Activated T-cell treated with anti-CD3 and anti-CD28 coated beads for 48 hours (primary cell): ENCODE data around the gene CPLX1.
"Not testable (repeated sequence)": the region's sequence is repeated elsewhere in the genome, so short reads cannot be mapped to it uniquely, and the experiment has no call there.

ENCODE experiments used
- DNase-seq: peaks from one replicate; pipeline ENCODE4 v3.0.0-alpha.2; 2020; ENCODE audit warnings: low read depth

CPLX1 gene

GRCh38 chr4:819401-820229 is 6.3 kb downstream of the CPLX1 start:
- no peak for DNase-seq

- DNase-seq, result no peak
These were observed 7.6 kb downstream of the CPLX1 start for GRCh38 chr4:818106-818921.

- no peak for DNase-seq
These were observed 10.3 kb downstream of the CPLX1 start for GRCh38 chr4:815464-816146.

- DNase-seq, result no peak
These were observed 11.5 kb downstream of the CPLX1 start for GRCh38 chr4:814312-814850.

GRCh38 chr4:813900-814299 is 12.0 kb downstream of the CPLX1 start:
- DNase-seq, result no peak

- DNase-seq, result no peak
These were observed 16.9 kb downstream of the CPLX1 start for GRCh38 chr4:808860-809570.

GRCh38 chr4:807792-808191 is 18.1 kb downstream of the CPLX1 start:
- no peak for DNase-seq

- not testable (repeated sequence) for DNase-seq
These were observed 18.9 kb downstream of the CPLX1 start for GRCh38 chr4:806979-807378.

GRCh38 chr4:804804-805203 is 21.1 kb downstream of the CPLX1 start:
- DNase-seq, result no peak

- no peak for DNase-seq
These were observed 22.0 kb downstream of the CPLX1 start for GRCh38 chr4:803884-804283.

- DNase-seq, result no peak
These were observed 24.3 kb downstream of the CPLX1 start for GRCh38 chr4:801436-802124.

- no peak for DNase-seq
These were observed 28.9 kb downstream of the CPLX1 start for GRCh38 chr4:797066-797465.

- DNase-seq, result no peak
These were observed 29.7 kb downstream of the CPLX1 start for GRCh38 chr4:796206-796605.

GRCh38 chr4:795726-796119 is 30.2 kb downstream of the CPLX1 start:
- no peak for DNase-seq

- DNase-seq, result no peak
These were observed 30.8 kb downstream of the CPLX1 start for GRCh38 chr4:794900-795725.

GRCh38 chr4:793941-794621 is 31.8 kb downstream of the CPLX1 start:
- no peak for DNase-seq

- DNase-seq, result no peak
These were observed 32.7 kb downstream of the CPLX1 start for GRCh38 chr4:793093-793861.

GRCh38 chr4:792626-793092 is 33.3 kb downstream of the CPLX1 start:
- DNase-seq, result no peak
